ENCODE measurements around the gene ZNF544.

- TF ChIP-seq POLR2A (IDR thresholded peaks at IDR 0.05; ENCODE audit: low read depth) (no peak), CTCF (IDR thresholded peaks at IDR 0.05) (no peak), POLR2AphosphoS5 (IDR thresholded peaks at IDR 0.05) (no peak)
Observed at GRCh38 chr19:58261600-58261967, 32.9 kb downstream of the ZNF544 start.

Data from esophagus muscularis mucosa (tissue), 3 donors.